Liver (tissue), 9 donors: ENCODE results near the gene NFE2L2. TPM values are rescaled to one million over a fixed set of nuclear protein-coding genes. Genes with fewer than 3 reads are reported as not detected.
"Not testable (repeated sequence)": the region's sequence is repeated elsewhere in the genome, so short reads cannot be mapped to it uniquely, and the experiment has no call there.

Experiments
- DNase-seq: peaks from one replicate; pipeline ENCODE4 v3.0.0-alpha.2; 2017; ENCODE audit warnings: low spot score
- H3K27ac ChIP-seq, 2 donors: one replicate each; pipeline ENCODE4 v1.7.0; 2013; ENCODE audit warnings: inconsistent platforms in 2 of 2, low read length in 2 of 2, control low read depth in 1 of 2, low read depth in 1 of 2, mild to moderate bottlenecking in 1 of 2
- H3K27me3 ChIP-seq, 4 donors: one replicate each; pipeline versions ENCODE4 v1.6.1 to v1.7.0; 2013; ENCODE audit warnings: low read length in 3 of 4, inconsistent platforms in 1 of 4, mild to moderate bottlenecking in 1 of 4, moderate library complexity in 1 of 4; ENCODE audit not compliant: control insufficient read depth in 4 of 4, insufficient read depth in 4 of 4
- H3K36me3 ChIP-seq, 4 donors: one replicate each; pipeline versions ENCODE4 v1.6.1 to v1.7.0; 2013; ENCODE audit warnings: low read length in 3 of 4, mild to moderate bottlenecking in 3 of 4, low read depth in 1 of 4, moderate library complexity in 1 of 4; ENCODE audit not compliant: control insufficient read depth in 4 of 4, insufficient read depth in 3 of 4
- H3K4me1 ChIP-seq, 4 donors: one replicate each; pipeline versions ENCODE4 v1.6.1 to v1.7.0; 2013; ENCODE audit warnings: low read length in 3 of 4, mild to moderate bottlenecking in 3 of 4, moderate library complexity in 1 of 4; ENCODE audit not compliant: control insufficient read depth in 4 of 4, insufficient read depth in 4 of 4
- H3K4me3 ChIP-seq, 3 donors: one replicate each; pipeline versions ENCODE4 v1.6.1 to v1.7.0; 2013; ENCODE audit warnings: low read length in 3 of 3, control low read depth in 1 of 3, low read depth in 1 of 3, mild to moderate bottlenecking in 1 of 3
- H3K9ac ChIP-seq, 2 donors: one replicate each; pipeline ENCODE4 v1.7.0; 2013; ENCODE audit warnings: low read length in 2 of 2, mild to moderate bottlenecking in 2 of 2, moderate library complexity in 2 of 2, control low read depth in 1 of 2, low read depth in 1 of 2
- H3K9me3 ChIP-seq, 4 donors: one replicate each; pipeline versions ENCODE4 v1.6.1 to v1.7.0; 2013; ENCODE audit warnings: low read length in 3 of 4; ENCODE audit not compliant: control insufficient read depth in 4 of 4
- EGR1 ChIP-seq, 2 donors: IDR thresholded peaks; 2 replicates each; pipeline ENCODE4 v1.6.1; 2016 to 2018; ENCODE audit warnings: antibody characterized with exemption in 2 of 2, low read depth in 2 of 2
- FOXA1 ChIP-seq: IDR thresholded peaks from 2 replicates; pipeline ENCODE4 v1.6.1; 2016; ENCODE audit warnings: antibody characterized with exemption
- FOXA2 ChIP-seq: IDR thresholded peaks from 2 replicates; pipeline ENCODE4 v1.6.1; 2016; ENCODE audit warnings: antibody characterized with exemption
- GABPA ChIP-seq, 2 donors: IDR thresholded peaks in 1 of 2; conservative IDR thresholded peaks in 1 of 2; 2 replicates each; pipeline ENCODE4 v1.6.1; 2016; ENCODE audit warnings: antibody characterized with exemption in 2 of 2, mild to moderate bottlenecking in 1 of 2, moderate library complexity in 1 of 2
- HNF4A ChIP-seq, 2 donors: conservative IDR thresholded peaks; 2 replicates each; pipeline ENCODE4 v1.6.1; 2016; ENCODE audit warnings: antibody characterized with exemption in 2 of 2, mild to moderate bottlenecking in 2 of 2
- HNF4G ChIP-seq: IDR thresholded peaks from 2 replicates; pipeline ENCODE4 v1.6.1; 2016; ENCODE audit warnings: antibody characterized with exemption
- JUND ChIP-seq, 2 donors: IDR thresholded peaks; 2 replicates each; pipeline ENCODE4 v1.6.1; 2016; ENCODE audit warnings: antibody characterized with exemption in 2 of 2
- NR2F2 ChIP-seq: IDR thresholded peaks from 2 replicates; pipeline ENCODE4 v1.6.1; 2016; ENCODE audit warnings: antibody characterized with exemption
- RAD21 ChIP-seq, 2 donors: IDR thresholded peaks; 2 replicates each; pipeline ENCODE4 v1.6.1; 2016; ENCODE audit warnings: antibody characterized with exemption in 2 of 2, mild to moderate bottlenecking in 2 of 2
- RXRA ChIP-seq, 2 donors: IDR thresholded peaks; 2 replicates each; pipeline ENCODE4 v1.6.1; 2017 to 2018; ENCODE audit warnings: antibody characterized with exemption in 2 of 2, mild to moderate bottlenecking in 1 of 2
- YY1 ChIP-seq: IDR thresholded peaks from 2 replicates; pipeline ENCODE4 v1.6.1; 2016; ENCODE audit warnings: antibody characterized with exemption, mild to moderate bottlenecking
- WGBS: extraction: QIAGEN DNeasy Blood & Tissue Kit; methylation state at CpG from one replicate; pipeline ENCODE4 v1.1.7; 2013; 5-methylcytosine and 5-hydroxymethylcytosine counted together
- polyA plus RNA-seq, 2 donors: library from polyadenylated mRNA; stranded (reverse) in 1 of 2; unstranded in 1 of 2; fragments of 200-250 nt in 1 of 2; fragments of >200 nt in 1 of 2; fragmentation: Nextera tagmentation in 1 of 2; extraction: Ambion mirVana in 1 of 2; gene quantifications; one replicate each; pipeline versions ENCODE4 v1.2.1 to v1.2.3, GENCODE V29; 2013 to 2015
- total RNA-seq, 2 donors: library from RNA; depleted of rRNA; stranded (reverse); fragments of >200 nt; gene quantifications; one replicate each; pipeline ENCODE4 v1.2.3, GENCODE V29; 2014
- TF ChIP-seq, protein P1 (sequence below): IDR thresholded peaks from 2 replicates; pipeline ENCODE4 v1.6.1; 2016; ENCODE audit warnings: antibody characterized with exemption
- TF ChIP-seq, protein P2 (sequence below): IDR thresholded peaks from 2 replicates; pipeline ENCODE4 v1.6.1; 2016; ENCODE audit warnings: antibody characterized with exemption
- TF ChIP-seq, protein P3 (sequence below): fragments of 150-350 bp; IDR thresholded peaks from 2 replicates; pipeline ENCODE4 v1.5.1; 2017; ENCODE audit warnings: improper control_type of control experiment, low read depth, low read length; ENCODE audit not compliant: missing input control
- donor health status: healthy.
- donor health status: healthy.
- donor health status: healthy.
- donor health status: healthy.
- donor health status: healthy.

NFE2L2 gene
- total and polyA plus RNA-seq, 4 donors: 22.5 to 31.0 (median 27.1) TPM

DNA sequence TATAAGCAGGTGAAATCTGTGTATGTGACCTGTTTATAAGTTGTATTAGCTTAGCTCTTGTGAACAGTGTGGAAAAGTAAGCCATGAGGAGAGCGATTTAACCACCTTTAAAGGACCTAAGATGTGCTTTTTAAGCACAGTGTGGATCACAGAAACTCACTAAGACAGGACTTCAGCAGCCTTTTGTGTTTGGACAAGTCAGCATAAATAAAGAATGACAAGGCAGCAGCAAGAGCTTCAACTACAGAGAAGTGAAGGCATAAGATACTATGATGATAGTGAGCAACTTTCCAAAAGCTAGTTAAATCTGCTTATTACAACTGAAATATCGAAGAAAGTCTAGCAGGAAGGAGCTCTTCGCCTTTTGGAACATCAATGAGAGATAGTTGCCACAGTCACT lies 43.0 kb downstream of the NFE2L2 start:
- Histone ChIP-seq H3K27me3 (no peaks in the 10 kb centered on the region), H3K4me3 (no peak overlapping the region), H3K9me3 (no peaks in the 10 kb centered on the region), H3K9ac (no peak overlapping the region), H3K4me1 (peaks cover 0 to 5% (median 1%) of the 10 kb centered on the region in 4 donors), H3K27ac (no peak overlapping the region), H3K36me3 (peaks cover 3 to 50% (median 43%) of the 10 kb centered on the region in 4 donors)
- TF ChIP-seq, protein P1, sequence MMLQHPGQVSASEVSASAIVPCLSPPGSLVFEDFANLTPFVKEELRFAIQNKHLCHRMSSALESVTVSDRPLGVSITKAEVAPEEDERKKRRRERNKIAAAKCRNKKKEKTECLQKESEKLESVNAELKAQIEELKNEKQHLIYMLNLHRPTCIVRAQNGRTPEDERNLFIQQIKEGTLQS: no peak
- TF ChIP-seq JUND (IDR thresholded peaks at IDR 0.05): no peak
- no peak for TF ChIP-seq EGR1 (IDR thresholded peaks at IDR 0.05; ENCODE audit: low read depth in 2 of 2)
- TF ChIP-seq FOXA1: no peak
- no peak for TF ChIP-seq GABPA (IDR thresholded peaks at IDR 0.05 in 1 of 2, conservative IDR thresholded peaks at IDR 0.05 in 1 of 2)
- TF ChIP-seq, protein P2, sequence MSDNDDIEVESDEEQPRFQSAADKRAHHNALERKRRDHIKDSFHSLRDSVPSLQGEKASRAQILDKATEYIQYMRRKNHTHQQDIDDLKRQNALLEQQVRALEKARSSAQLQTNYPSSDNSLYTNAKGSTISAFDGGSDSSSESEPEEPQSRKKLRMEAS: no peak
- no peak for TF ChIP-seq HNF4G
- no peak for TF ChIP-seq RAD21 (IDR thresholded peaks at IDR 0.05)
- TF ChIP-seq HNF4A (conservative IDR thresholded peaks at IDR 0.05): no peak
- TF ChIP-seq, protein P3, sequence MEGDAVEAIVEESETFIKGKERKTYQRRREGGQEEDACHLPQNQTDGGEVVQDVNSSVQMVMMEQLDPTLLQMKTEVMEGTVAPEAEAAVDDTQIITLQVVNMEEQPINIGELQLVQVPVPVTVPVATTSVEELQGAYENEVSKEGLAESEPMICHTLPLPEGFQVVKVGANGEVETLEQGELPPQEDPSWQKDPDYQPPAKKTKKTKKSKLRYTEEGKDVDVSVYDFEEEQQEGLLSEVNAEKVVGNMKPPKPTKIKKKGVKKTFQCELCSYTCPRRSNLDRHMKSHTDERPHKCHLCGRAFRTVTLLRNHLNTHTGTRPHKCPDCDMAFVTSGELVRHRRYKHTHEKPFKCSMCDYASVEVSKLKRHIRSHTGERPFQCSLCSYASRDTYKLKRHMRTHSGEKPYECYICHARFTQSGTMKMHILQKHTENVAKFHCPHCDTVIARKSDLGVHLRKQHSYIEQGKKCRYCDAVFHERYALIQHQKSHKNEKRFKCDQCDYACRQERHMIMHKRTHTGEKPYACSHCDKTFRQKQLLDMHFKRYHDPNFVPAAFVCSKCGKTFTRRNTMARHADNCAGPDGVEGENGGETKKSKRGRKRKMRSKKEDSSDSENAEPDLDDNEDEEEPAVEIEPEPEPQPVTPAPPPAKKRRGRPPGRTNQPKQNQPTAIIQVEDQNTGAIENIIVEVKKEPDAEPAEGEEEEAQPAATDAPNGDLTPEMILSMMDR: no peak
- no peak for DNase-seq
- WGBS: 89% methylated on average over 3 of the region's 3 CpGs

DNA sequence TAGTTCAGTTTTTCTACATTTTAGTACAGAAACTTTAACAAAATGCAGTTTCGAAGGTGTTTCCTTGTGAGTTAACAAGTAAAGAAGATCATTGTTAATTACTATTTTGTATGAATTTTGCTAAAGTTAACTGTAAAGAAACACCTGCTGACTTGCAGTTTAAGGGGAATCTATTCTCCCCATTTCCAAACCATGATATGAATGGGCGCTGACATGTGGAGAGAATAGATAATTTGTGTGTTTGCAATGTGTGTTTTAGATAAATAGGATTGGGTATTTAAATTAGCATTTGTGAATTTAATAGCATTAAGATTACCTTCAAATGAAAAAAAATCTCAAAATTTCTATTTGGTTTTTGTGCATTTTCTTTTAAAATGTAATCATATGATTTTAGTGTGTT lies 44.7 kb downstream of the NFE2L2 start:
- Histone ChIP-seq H3K36me3 (peaks cover 4 to 62% (median 49%) of the 10 kb centered on the region in 4 donors), H3K4me1 (peaks cover 3 to 14% (median 4%) of the 10 kb centered on the region in 4 donors)
- H3K27ac ChIP-seq, DNase-seq, H3K9me3 ChIP-seq, H3K4me3 ChIP-seq, H3K9ac ChIP-seq, H3K27me3 ChIP-seq: not testable (repeated sequence)
- WGBS: 94% methylated on average over 2 of the region's 2 CpGs

DNA sequence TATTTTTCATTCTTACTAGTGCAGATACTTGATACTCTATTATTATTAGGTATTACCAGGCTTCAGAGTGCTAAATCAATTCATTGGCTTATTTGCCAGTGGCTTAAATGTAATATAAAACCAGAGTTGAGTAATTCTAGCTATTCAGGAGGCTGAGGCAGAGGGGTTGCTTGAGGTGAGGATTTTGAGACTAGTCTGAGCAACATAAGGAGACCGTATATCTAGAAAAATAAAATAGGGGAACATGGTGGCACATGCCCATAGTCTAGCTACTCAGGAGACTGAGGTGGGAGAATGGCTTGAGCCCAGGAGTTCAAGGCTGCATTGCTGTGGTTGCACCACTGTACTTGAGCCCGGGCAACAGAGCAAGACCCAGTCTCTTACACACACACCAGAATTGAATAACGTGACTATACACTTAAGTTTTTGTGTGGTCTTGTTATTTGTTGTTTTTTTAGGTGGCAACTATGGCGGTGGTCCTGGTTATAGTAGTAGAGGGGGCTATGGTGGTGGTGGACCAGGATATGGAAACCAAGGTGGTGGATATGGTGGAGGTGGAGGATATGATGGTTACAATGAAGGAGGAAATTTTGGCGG lies 47.2 kb downstream of the NFE2L2 start:
- peaks cover 4 to 58% (median 46%) of the 10 kb centered on the region in 4 donors for H3K36me3 ChIP-seq
- TF ChIP-seq JUND (IDR thresholded peaks at IDR 0.05) (no peak), FOXA2 (no peak), YY1 (no peak), FOXA1 (no peak), RXRA (IDR thresholded peaks at IDR 0.05) (no peak), HNF4A (conservative IDR thresholded peaks at IDR 0.05) (no peak), NR2F2 (no peak), GABPA (IDR thresholded peaks at IDR 0.05 in 1 of 2, conservative IDR thresholded peaks at IDR 0.05 in 1 of 2) (no peak), EGR1 (IDR thresholded peaks at IDR 0.05; ENCODE audit: low read depth in 2 of 2) (no peak), RAD21 (IDR thresholded peaks at IDR 0.05) (no peak)
- TF ChIP-seq, protein P1: no peak
- TF ChIP-seq, protein P3: no peak
- WGBS: 88% methylated on average over 5 of the region's 5 CpGs
- H3K27ac ChIP-seq: no peak overlapping the region
- no peak overlapping the region for H3K9ac ChIP-seq
- no peak overlapping the region for H3K4me3 ChIP-seq
- H3K9me3 ChIP-seq: no peaks in the 10 kb centered on the region
- DNase-seq: no peak
- H3K27me3 ChIP-seq: no peaks in the 10 kb centered on the region
- H3K4me1 ChIP-seq: peaks cover 3 to 26% (median 9%) of the 10 kb centered on the region in 4 donors
